Activated B cell treated with CpG ODN at 0.5 μM for 24 hours (primary cell): ENCODE results near the gene VGLL4. TPM values are rescaled to one million over a fixed set of nuclear protein-coding genes. Genes with fewer than 3 reads are reported as not detected.

Experiments used
- ATAC-seq: fragments of 200-7000 bp; cut with Tn5 transposase; one replicate; pipeline ENCODE4 v1.10.0; 2021; ENCODE audit warnings: low read depth, mild to moderate bottlenecking, moderate library complexity
- CTCF ChIA-PET: fragments of 350-600 bp; sonication (Branson Sonifier 250); formaldehyde crosslinking; loops from one replicate; lab custom pipeline; 2021; ENCODE audit warnings: antibody characterized with exemption; lab: Charles Lee
- POLR2A ChIA-PET: fragments of 350-600 bp; sonication (Branson Sonifier 250); formaldehyde crosslinking; loops from one replicate; lab custom pipeline; 2021; ENCODE audit warnings: antibody characterized with exemption; lab: Charles Lee
- DNase-seq: peaks from one replicate; pipeline ENCODE4 v3.0.0; 2022
- H3K27ac Mint-ChIP-seq: one replicate; pipeline ENCODE4 v1.8.0; 2020; ENCODE audit warnings: mixed read lengths
- H3K27me3 Mint-ChIP-seq: one replicate; pipeline ENCODE4 v1.8.0; 2021; ENCODE audit warnings: mixed read lengths
- H3K36me3 Mint-ChIP-seq: one replicate; pipeline ENCODE4 v1.8.0; 2021; ENCODE audit warnings: low read depth, mixed read lengths
- H3K4me1 Mint-ChIP-seq: one replicate; pipeline ENCODE4 v1.8.0; 2021; ENCODE audit warnings: mixed read lengths
- H3K4me3 Mint-ChIP-seq: one replicate; pipeline ENCODE4 v1.8.0; 2020; ENCODE audit warnings: mild to moderate bottlenecking, mixed read lengths
- H3K9me3 Mint-ChIP-seq: one replicate; pipeline ENCODE4 v1.8.0; 2020; ENCODE audit warnings: mixed read lengths
- CTCF ChIP-seq: fragments of 200-600 bp; IDR thresholded peaks from one replicate; pipeline ENCODE4 v1.8.0; 2022; ENCODE audit warnings: antibody characterized with exemption, mild to moderate bottlenecking
- intact Hi-C: fragments of 100-400 bp; cut with micrococcal nuclease; formaldehyde crosslinking; loops from one replicate; pipeline ENCODE4 v1.15.1; 2024
- total RNA-seq: library from RNA; stranded (reverse); gene quantifications from 2 replicates; pipeline ENCODE4 v1.2.3, GENCODE V29; 2022

VGLL4 gene
- total RNA-seq, 1 donor from 2014 or later = 19.3 TPM

GRCh38 chr3:11588338-11588737, 55.4 kb downstream of the VGLL4 start:
- H3K36me3 Mint-ChIP-seq = peaks cover 39% of the 10 kb centered on the region
- ATAC-seq = no peak
- no peak overlapping the region for H3K4me3 Mint-ChIP-seq
- intact Hi-C loops = no loop called here
- CTCF ChIA-PET = no interaction called here
- no peak for TF ChIP-seq CTCF
- peaks cover 11% of the 10 kb centered on the region for H3K4me1 Mint-ChIP-seq
- H3K27ac Mint-ChIP-seq = no peak overlapping the region
- no peaks in the 10 kb centered on the region for H3K27me3 Mint-ChIP-seq
- no peaks in the 10 kb centered on the region for H3K9me3 Mint-ChIP-seq
- no peak for DNase-seq
- POLR2A ChIA-PET = no interaction called here

- Mint-ChIP-seq H3K4me1 (peaks cover 17% of the 10 kb centered on the region), H3K36me3 (peaks cover 35% of the 10 kb centered on the region), H3K4me3 (no peak overlapping the region), H3K9me3 (no peaks in the 10 kb centered on the region), H3K27ac (no peak overlapping the region), H3K27me3 (no peaks in the 10 kb centered on the region)
- ATAC-seq (no peak), DNase-seq (no peak)
- ChIA-PET CTCF (no interaction called here), POLR2A (no interaction called here)
- intact Hi-C loops = no loop called here
- no peak for TF ChIP-seq CTCF
Measured at GRCh38 chr3:11587766-11588165, 55.9 kb downstream of the VGLL4 start.

GRCh38 chr3:11584570-11584969, 59.1 kb downstream of the VGLL4 start:
- H3K36me3 Mint-ChIP-seq = peaks cover 28% of the 10 kb centered on the region
- intact Hi-C loops = no loop called here
- CTCF ChIA-PET = no interaction called here
- no peak for TF ChIP-seq CTCF
- no peak overlapping the region for H3K4me3 Mint-ChIP-seq
- ATAC-seq = no peak
- POLR2A ChIA-PET = no interaction called here
- no peak for DNase-seq
- no peaks in the 10 kb centered on the region for H3K9me3 Mint-ChIP-seq
- peaks cover 29% of the 10 kb centered on the region for H3K4me1 Mint-ChIP-seq
- no peak overlapping the region for H3K27ac Mint-ChIP-seq
- no peaks in the 10 kb centered on the region for H3K27me3 Mint-ChIP-seq

GRCh38 chr3:11583638-11584046, 60.1 kb downstream of the VGLL4 start:
- H3K4me3 Mint-ChIP-seq = no peak overlapping the region
- H3K27me3 Mint-ChIP-seq = no peaks in the 10 kb centered on the region
- no peaks in the 10 kb centered on the region for H3K9me3 Mint-ChIP-seq
- peaks cover 24% of the 10 kb centered on the region for H3K36me3 Mint-ChIP-seq
- H3K27ac Mint-ChIP-seq = no peak overlapping the region
- ChIA-PET CTCF (no interaction called here), POLR2A (no interaction called here)
- ATAC-seq (no peak), DNase-seq (no peak)
- H3K4me1 Mint-ChIP-seq = peaks cover 27% of the 10 kb centered on the region
- TF ChIP-seq CTCF = no peak
- intact Hi-C loops = no loop called here

- no peak overlapping the region for H3K27ac Mint-ChIP-seq
- H3K36me3 Mint-ChIP-seq = peaks cover 20% of the 10 kb centered on the region
- H3K27me3 Mint-ChIP-seq = no peaks in the 10 kb centered on the region
- intact Hi-C loops = no loop called here
- TF ChIP-seq CTCF = no peak
- ChIA-PET POLR2A (no interaction called here), CTCF (no interaction called here)
- peaks cover 27% of the 10 kb centered on the region for H3K4me1 Mint-ChIP-seq
- no peak for ATAC-seq
- H3K4me3 Mint-ChIP-seq = no peak overlapping the region
- DNase-seq = no peak
- no peaks in the 10 kb centered on the region for H3K9me3 Mint-ChIP-seq
Measured at GRCh38 chr3:11583235-11583634, 60.5 kb downstream of the VGLL4 start.
